GM18517 (cell line): Measurements from ENCODE around the gene SPTBN1.
A peak's percentile ranks its signal among the peaks of the same experiment; 100 is the strongest.

Source experiments
- ATAC-seq: cut with Tn5 transposase; IDR thresholded peaks from one replicate; pipeline ENCODE4 v1.9.1; 2021; ENCODE audit warnings: mild to moderate bottlenecking, moderate library complexity; ENCODE audit not compliant: unreplicated experiment

The SPTBN1 gene

DNA sequence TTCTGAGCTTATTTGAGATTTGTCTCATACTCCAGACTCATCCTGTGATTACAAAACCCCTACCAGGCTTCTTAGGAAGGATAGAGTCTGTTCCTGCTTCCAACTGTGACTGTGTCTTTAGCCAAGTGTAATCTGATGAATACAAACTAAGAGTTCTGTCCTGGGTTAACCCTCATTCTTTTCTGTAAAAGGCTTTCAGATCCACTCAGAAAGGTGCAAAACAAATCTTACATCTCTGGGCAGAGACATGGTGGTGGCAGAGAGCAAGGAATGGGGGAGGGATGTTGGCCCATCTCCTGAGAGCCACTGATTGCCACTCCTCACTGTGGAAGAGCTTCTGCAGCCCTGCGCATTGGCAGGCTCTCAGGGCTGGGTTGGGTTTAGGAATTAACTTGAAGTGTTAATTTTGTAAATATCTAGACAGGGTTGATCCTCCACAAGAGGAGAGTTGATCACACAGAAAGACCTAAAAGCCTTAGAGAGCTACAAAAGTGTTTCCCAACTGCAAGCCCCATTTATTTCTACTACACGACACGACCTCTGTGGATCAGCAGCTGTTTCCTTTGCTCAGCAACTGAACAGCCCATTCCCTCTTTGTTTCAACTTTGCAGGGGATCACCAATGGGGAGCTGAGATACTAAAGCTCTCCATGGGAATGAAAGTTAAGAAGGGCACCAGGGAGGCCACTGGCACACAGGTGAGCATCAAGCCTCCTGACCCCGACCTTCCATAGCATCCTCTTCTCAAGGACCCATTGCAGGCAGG, 23.7 kb upstream of the SPTBN1 start:
- ATAC-seq = no peak

- ATAC-seq = no peak
Measured at GRCh38 chr2:54434229-54434628, 21.9 kb upstream of the SPTBN1 start.

GRCh38 chr2:54434711-54435110, 21.4 kb upstream of the SPTBN1 start:
- no peak for ATAC-seq

DNA sequence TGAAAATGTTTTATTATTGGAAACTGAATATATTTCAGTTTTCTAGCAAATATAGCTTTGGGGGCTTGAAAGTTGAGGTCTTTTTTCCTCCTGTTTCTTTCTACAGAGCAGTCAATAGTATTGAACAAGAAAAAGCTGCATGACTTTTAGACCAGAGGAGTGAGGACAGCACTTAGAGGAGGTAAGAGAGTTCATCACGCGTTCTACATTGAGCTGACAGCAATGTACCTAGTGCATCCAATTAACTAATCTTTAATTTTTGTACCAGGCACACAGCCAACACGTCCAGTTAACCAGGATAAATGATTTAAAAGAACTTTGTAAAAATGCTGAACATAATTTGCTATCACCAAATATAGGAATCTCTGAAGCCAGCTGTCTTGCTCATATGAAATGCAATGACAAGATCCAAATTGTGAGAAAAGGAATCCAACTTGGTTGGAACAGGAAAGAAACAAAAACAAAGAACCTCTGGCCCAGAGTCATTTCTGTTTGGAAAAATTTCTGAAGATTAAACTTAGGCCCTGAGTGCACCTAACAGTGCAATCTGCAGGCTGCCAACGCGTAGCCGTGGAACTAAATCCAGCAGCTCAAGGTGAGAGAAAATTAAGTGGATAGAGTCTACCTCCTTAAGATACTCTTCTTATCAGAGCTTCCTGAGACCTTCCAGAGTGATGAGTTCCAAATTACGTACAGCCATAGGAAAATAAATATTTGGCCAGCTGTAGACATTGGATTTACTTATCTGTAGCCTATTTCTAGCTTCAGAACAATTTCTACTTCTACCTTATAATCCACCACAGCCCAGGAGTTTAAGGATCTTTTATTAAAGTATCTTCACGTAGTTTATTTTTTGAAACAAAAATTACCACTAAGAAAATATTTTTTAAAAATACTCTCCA, 20.6 kb upstream of the SPTBN1 start:
- ATAC-seq = no peak

GRCh38 chr2:54437588-54437987, 18.5 kb upstream of the SPTBN1 start:
- ATAC-seq = no peak

DNA sequence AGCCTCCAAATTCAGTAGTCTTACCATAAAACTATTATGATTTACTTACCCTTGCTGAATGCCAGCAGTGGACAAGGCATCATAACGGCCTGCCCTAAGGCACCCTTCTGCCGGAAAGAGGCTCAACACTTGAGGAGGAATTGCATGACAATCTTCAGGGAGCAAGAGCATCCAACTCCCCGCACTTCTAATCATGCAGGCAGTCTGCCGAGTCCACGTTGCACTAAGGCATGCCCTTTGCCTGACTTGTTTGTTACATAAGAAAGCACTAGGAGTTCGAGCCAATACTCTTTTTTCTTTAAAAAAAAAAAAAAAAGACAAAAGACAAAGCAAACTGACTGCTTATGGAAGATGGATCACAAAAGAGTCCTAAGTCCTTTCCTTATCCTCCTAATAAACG, 17.9 kb upstream of the SPTBN1 start:
- ATAC-seq = no peak

DNA sequence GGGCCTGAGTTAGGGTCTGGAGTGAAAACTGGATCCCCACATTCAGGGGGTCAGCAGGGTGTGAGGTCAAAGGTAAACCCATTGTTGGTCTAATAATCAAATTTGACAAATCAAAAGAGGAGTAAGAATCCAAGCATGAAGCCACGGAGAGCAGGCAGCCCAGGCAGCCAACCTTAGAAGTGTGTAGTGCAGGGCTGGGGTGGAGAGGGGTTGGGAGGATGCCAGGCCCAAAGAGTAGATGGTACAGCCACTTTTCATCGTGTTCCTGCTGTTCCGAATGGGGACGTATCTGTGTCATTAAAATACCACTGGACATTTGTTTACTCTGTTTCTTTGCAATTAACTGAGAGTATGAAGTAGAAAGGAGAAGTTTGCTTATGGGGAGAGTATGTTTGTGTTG, 16.5 kb upstream of the SPTBN1 start:
- ATAC-seq = no peak

GRCh38 chr2:54440050-54440449, 16.1 kb upstream of the SPTBN1 start:
- no peak for ATAC-seq

- ATAC-seq = no peak
Measured at GRCh38 chr2:54444503-54444902, 11.6 kb upstream of the SPTBN1 start.

DNA sequence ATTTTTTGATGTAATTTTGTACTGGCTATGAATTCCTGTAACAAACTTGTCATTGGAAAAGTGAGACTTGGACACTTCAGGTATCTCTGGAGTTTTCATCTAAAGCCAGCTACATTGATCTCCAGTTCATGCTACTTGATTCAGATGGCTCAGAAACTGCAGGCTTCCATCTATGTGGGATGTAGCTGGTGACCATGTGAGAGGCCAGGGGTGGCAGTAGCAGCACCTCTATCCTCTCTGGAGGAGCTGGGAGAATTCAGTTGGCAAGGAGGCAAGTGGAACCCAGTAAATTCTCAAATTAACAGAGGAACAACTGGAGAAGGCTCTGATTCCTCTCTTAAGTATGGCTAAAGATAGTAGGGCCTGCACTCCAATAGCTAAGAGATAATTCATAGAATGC, 10.0 kb upstream of the SPTBN1 start:
- ATAC-seq = no peak

- ATAC-seq = no peak
Measured at GRCh38 chr2:54446625-54447024, 9.5 kb upstream of the SPTBN1 start.

DNA sequence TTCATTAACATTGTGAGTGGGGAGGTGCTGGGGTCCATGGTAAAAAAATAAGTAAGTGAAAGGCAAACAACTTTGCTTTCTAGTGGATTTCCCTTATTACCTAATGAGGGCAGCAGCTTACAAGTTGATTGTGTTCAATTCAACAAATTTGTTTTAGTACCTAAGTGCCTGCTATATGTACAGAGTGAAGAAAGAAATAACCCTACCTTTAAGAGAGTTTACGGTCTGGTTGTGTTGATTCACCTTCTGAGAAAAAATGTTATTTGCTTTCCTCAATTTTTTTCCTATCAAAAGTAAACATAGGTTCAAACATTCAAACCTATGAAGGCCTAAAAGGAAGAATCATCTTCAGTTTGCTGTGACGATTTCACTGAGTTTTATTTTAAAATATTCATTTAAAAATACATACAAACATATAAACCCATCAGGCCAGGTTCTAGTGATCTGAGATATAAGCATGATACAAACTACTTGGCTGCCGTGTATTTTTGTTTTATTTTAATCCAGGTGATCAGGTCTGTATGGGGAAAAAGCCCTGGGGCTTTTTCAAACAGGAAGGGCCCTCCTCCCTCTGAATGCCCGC, 1.5 kb upstream of the SPTBN1 start:
- ATAC-seq = no peak

DNA sequence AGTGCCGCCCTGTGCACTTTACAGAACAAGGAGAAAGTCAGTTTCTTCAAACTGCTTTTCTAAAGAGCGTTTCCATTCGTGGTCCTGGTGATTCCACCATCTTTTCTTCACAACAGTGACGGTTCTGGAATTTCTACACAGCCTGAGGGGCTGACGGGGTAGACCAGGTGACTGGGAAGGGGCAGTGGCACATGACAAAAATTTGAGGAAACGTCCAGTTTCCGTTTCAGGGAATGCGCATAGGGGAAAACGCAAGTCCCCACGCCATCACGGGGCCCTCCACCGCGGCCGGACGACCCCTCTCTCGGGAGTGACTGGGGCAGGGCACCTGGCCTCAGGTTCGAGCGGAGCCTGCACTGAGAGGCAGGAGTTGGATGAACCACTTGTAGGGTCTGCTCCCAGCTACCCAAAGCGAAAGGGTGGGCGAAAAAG, 980 bp upstream of the SPTBN1 start:
- no peak for ATAC-seq

DNA sequence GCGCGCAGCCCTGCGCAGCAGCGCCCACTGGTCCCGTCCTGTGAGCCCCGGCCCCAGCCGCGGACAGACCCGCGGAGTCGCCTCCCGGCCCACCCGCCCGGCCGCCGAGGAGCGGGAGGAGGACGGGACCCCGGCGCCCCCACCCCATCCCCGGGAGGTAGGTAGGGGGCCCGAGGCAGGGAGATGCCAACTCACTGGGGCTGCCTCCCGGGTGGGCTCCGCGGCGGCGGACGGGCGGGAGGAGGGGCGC, 160 bp downstream of the SPTBN1 start:
- ATAC-seq = no peak

DNA sequence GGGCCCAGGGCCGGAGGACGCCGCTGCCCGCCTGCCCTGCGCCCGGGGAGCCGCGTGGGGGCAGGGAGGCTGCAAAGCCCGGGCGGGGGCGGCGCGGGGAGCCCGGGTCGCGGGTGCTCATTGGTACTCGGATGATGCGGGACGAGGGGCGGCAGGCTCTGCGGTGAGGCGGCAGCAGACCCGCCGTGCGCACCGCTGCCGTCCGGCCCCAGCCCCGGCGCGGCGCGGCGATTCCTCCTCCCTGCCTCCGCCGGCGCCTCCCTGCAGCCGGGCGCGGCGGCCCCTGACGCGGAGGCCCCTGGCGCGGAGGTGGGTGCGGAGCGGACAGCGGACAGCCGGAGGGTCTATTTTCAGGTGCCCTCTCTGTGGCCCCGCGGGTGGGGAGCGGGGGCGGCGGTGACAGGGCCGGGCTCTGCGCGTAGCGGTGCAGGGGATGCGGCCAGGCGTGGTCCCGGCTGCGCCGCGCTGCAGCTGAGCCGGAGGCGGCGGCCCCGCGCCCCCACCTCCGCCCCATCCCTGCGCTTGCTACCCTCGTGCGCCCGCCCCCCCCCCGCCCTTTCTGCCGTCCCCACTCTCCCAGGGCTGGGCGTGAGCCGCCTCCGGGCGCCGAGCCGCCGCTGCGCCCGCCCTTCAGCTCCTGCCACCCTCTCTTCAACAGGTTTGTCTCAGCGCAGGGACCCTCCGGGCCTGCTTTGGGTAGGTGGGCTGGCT, 640 bp downstream of the SPTBN1 start:
- peak; percentile 52 for ATAC-seq

GRCh38 chr2:54457323-54458023, 1.3 kb downstream of the SPTBN1 start:
- no peak for ATAC-seq

DNA sequence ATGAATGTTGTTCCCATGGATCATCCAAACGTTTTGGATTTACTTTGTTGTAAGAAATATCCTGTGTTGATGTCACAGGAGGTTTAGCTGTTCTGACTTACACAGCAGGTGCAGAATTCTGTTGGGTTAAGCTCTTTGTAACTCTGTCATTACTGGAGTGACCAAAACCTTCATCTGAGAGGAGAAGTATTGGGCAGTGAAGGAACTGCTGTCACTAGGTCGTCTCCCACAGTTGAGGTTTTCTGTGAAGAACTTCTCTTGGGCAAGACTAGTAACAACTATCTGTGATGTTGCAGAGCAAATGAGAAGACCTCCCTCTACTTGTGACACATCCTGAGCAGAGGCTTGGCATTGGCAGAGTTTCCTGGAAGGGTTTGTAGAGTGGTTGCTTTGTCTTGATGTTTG, 2.9 kb downstream of the SPTBN1 start:
- ATAC-seq = no peak

DNA sequence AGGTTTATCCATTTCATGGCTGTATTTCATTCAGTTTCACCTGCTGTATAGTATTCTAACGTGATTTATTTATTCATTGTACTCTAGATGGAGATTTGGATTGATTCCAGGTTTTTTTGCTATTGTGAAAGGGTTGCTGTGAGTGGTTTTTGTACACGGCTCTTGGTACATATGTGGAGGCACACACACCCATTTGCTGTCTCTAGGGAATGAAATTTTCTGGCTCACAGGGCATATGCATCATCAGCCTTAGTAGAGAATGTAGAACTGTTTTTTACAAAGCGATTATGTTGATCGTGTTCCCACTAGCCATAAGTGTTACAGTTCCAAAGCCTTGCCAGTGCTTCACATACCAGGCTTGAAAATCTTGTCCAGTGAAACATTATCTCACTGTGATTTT, 5.1 kb downstream of the SPTBN1 start:
- no peak for ATAC-seq

GRCh38 chr2:54464341-54464740, 8.2 kb downstream of the SPTBN1 start:
- no peak for ATAC-seq

GRCh38 chr2:54465143-54465542, 9.0 kb downstream of the SPTBN1 start:
- no peak for ATAC-seq

DNA sequence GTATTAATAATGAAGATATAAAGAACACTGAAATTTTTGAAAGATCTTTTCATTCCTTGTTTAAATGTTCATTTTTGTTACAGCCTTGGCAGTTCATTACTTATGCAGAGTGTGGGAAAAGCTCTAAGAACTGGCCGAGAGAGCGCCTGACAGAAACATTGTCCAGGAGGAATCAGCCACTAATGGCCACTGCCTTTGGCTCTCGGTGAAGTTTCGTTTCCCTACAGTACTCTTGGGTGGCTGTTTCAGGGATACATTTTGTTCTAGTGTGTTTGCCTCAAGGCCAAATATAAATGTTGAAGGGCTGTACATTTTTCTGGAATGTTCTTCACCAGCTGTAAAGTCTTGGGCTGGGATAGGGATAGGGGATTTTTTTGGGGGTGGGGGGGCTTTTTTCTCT, 10.7 kb downstream of the SPTBN1 start:
- no peak for ATAC-seq
